ENCODE measurements around the gene COLGALT1. TPM values are rescaled to one million over a fixed set of nuclear protein-coding genes. Genes with fewer than 3 reads are reported as not detected.
"Not testable (repeated sequence)": the region's sequence is repeated elsewhere in the genome, so short reads cannot be mapped to it uniquely, and the experiment has no call there.

The COLGALT1 gene
- total and polyA plus RNA-seq, 2 experiments from 2014 or later = 98.9 to 134 TPM

DNA sequence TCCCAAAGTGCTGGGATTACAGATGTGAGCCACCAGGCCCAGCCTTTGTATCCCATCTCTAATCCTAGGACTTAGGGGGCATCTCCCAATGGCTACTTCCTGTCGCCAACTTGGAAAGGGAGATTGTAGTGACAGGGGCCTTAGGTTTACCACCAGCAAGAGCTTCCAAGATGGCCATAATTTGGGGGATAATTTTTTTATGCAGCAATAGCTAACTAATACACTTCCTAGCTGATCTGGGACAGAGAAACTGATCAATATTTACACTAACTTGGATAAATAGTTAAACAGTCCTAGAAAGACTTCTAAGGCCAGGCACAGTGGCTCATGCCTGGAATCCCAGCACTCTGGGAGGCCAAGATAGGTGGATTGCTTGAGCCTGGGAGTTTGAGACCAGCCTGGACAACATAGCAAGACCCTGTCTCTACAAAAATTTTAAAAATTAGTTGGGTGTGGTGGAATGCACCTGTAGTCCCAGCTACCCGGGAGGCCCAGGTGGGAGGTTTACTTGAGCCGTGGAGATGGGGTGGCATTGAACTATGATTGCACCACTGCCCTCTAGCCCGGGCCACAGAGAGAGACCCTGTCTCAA, 5.3 kb upstream of the COLGALT1 start:
- peaks cover 22% of the 10 kb centered on the region for H3F3A ChIP-seq (ENCODE audit: insufficient read depth)
- H3K27me3 ChIP-seq (replicated peaks; ENCODE audit: insufficient read depth) = no peaks in the 10 kb centered on the region
- H3K79me2 ChIP-seq (ENCODE audit: insufficient read depth) = no peaks in the 10 kb centered on the region
- WGBS, 2 experiments (ENCODE audit: low coverage in 1 of 2, low lambda C conversion rate in 2 of 2, missing lambda C conversion rate in 2 of 2) = 95 to 97% methylated on average over 4 of the region's 4 CpGs
- no peaks in the 10 kb centered on the region for H4K20me1 ChIP-seq (ENCODE audit: insufficient read depth)
- in situ Hi-C loops (cut with MboI) = no loop called here
- H3K9me3 ChIP-seq (ENCODE audit: low read depth) = no peaks in the 10 kb centered on the region
- H3K36me3 ChIP-seq (ENCODE audit: low read depth) = no peaks in the 10 kb centered on the region
- no peak overlapping the region for H3K4me3 ChIP-seq
- H3K27ac ChIP-seq = no peak overlapping the region
- TF ChIP-seq EZH2phosphoT487 (IDR thresholded peaks at IDR 0.05; ENCODE audit: insufficient read depth, low read depth) = no peak
- no peak for TF ChIP-seq EZH2 (IDR thresholded peaks at IDR 0.05; ENCODE audit: insufficient read depth, poor library complexity, severe bottlenecking)
- no peak for DNase-seq
- H3K9me2 ChIP-seq (ENCODE audit: insufficient read depth) = no peaks in the 10 kb centered on the region
- no peak overlapping the region for H3K9ac ChIP-seq
- peaks cover 10% of the 10 kb centered on the region for H3K4me1 ChIP-seq (ENCODE audit: insufficient read depth)
- H3K4me2 ChIP-seq (ENCODE audit: unreplicated experiment) = no peak overlapping the region
- H2AFZ ChIP-seq = no peak overlapping the region

DNA sequence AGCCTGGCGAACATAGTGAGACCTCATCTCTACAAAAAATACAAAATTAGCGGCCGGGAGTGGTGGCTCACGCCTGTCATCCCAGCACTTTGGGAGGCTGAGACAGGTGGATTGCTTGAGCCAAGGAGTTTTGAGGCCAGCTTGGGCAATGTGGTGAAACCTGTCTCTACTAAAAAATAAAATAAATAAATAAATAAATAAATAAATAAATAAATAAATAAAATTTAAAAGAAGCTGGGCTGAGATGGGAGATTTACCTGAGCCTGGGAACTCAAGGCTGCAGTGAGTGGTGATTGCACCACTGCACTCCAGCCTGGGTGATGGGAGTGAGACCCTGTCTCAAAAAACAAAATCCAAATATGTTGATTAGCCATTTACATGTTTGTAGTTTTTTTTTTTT, 2.7 kb upstream of the COLGALT1 start:
- H3K4me2 ChIP-seq (ENCODE audit: unreplicated experiment) = peak overlapping the region; percentile 71
- H3K9ac ChIP-seq = not testable (repeated sequence)
- peak overlapping the region; percentile 64; the same call in 1 of the 2 replicates for H3K27ac ChIP-seq

DNA sequence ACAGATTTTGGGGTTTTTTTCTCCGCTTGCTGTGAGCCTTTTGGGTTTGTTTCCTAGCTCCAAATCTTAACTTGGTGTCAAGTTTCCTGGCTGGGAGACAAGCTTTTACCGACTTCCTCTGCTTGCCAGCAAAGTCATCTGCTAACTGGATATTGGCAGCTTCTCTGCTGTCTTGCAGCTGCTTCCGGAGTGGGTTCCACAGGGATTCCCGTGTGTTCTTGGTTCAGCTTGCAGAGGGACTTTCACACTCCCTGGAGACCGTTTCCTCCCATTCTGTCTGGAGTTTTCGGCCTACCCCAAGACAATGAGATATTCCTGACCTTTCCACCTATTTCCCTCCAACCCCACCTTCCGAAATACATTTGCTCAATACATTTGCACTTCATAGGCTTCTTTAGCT, 2.2 kb upstream of the COLGALT1 start:
- H3K9me3 ChIP-seq (ENCODE audit: low read depth) = no peaks in the 10 kb centered on the region
- peaks cover 26% of the 10 kb centered on the region for H3K79me2 ChIP-seq (ENCODE audit: insufficient read depth)
- H3K27me3 ChIP-seq (replicated peaks; ENCODE audit: insufficient read depth) = no peaks in the 10 kb centered on the region
- peaks cover 22% of the 10 kb centered on the region for H3F3A ChIP-seq (ENCODE audit: insufficient read depth)
- no peaks in the 10 kb centered on the region for H3K36me3 ChIP-seq (ENCODE audit: low read depth)
- 3 to 4% methylated on average over 7 of the region's 7 CpGs for WGBS, 2 experiments (ENCODE audit: low coverage in 1 of 2, low lambda C conversion rate in 2 of 2, missing lambda C conversion rate in 2 of 2)
- no peak for TF ChIP-seq EZH2 (IDR thresholded peaks at IDR 0.05; ENCODE audit: insufficient read depth, poor library complexity, severe bottlenecking)
- TF ChIP-seq EZH2phosphoT487 (IDR thresholded peaks at IDR 0.05; ENCODE audit: insufficient read depth, low read depth) = no peak
- H3K9me2 ChIP-seq (ENCODE audit: insufficient read depth) = no peaks in the 10 kb centered on the region
- peaks cover 16% of the 10 kb centered on the region for H3K4me1 ChIP-seq (ENCODE audit: insufficient read depth)
- DNase-seq = peak; percentile 96
- H4K20me1 ChIP-seq (ENCODE audit: insufficient read depth) = no peaks in the 10 kb centered on the region
- in situ Hi-C loops (cut with MboI) = no loop called here
- H3K4me3 ChIP-seq = peak overlapping the region; percentile 49
- peak overlapping the region; percentile 60 for H2AFZ ChIP-seq
- peak overlapping the region; percentile 64 for H3K27ac ChIP-seq
- peak overlapping the region; percentile 71 for H3K4me2 ChIP-seq (ENCODE audit: unreplicated experiment)
- peak overlapping the region; percentile 54 for H3K9ac ChIP-seq

More for the DNA sequence above, 2.7 kb upstream of the COLGALT1 start:
- H3K36me3 ChIP-seq (ENCODE audit: low read depth); DNase-seq; H3K9me3 ChIP-seq (ENCODE audit: low read depth); H2AFZ ChIP-seq; H3K27me3 ChIP-seq (replicated peaks; ENCODE audit: insufficient read depth); H4K20me1 ChIP-seq (ENCODE audit: insufficient read depth); H3K9me2 ChIP-seq (ENCODE audit: insufficient read depth); in situ Hi-C loops (cut with MboI): not testable (repeated sequence)
- Histone ChIP-seq H3F3A (ENCODE audit: insufficient read depth) (peaks cover 22% of the 10 kb centered on the region), H3K4me3 (peak overlapping the region; percentile 49), H3K4me1 (ENCODE audit: insufficient read depth) (peaks cover 16% of the 10 kb centered on the region), H3K79me2 (ENCODE audit: insufficient read depth) (peaks cover 20% of the 10 kb centered on the region)
- 97 to 99% methylated on average over 4 of the region's 4 CpGs for WGBS, 2 experiments (ENCODE audit: low coverage in 1 of 2, low lambda C conversion rate in 2 of 2, missing lambda C conversion rate in 2 of 2)

GRCh38 chr19:17554968-17555479, 425 bp upstream of the COLGALT1 start:
- 5 to 6% methylated on average over 18 to 19 of the region's 19 CpGs for WGBS, 2 experiments (ENCODE audit: low coverage in 1 of 2, low lambda C conversion rate in 2 of 2, missing lambda C conversion rate in 2 of 2)
- H3K9ac ChIP-seq = peak overlapping the region; percentile 85
- in situ Hi-C loops (cut with MboI) = no loop called here

More at GRCh38 chr19:17554968-17555479, 425 bp upstream of the COLGALT1 start:
- Histone ChIP-seq H3K9me2 (ENCODE audit: insufficient read depth) (no peaks in the 10 kb centered on the region), H2AFZ (peak overlapping the region; percentile 98), H3K27ac (peak overlapping the region; percentile 63; the same call in 1 of the 2 replicates), H3K36me3 (ENCODE audit: low read depth) (no peaks in the 10 kb centered on the region), H3K4me1 (ENCODE audit: insufficient read depth) (peaks cover 25% of the 10 kb centered on the region), H3K79me2 (ENCODE audit: insufficient read depth) (peaks cover 42% of the 10 kb centered on the region), H3K27me3 (replicated peaks; ENCODE audit: insufficient read depth) (no peaks in the 10 kb centered on the region), H3K4me3 (peak overlapping the region; percentile 85), H3F3A (ENCODE audit: insufficient read depth) (peaks cover 32% of the 10 kb centered on the region), H3K9me3 (ENCODE audit: low read depth) (no peaks in the 10 kb centered on the region), H4K20me1 (ENCODE audit: insufficient read depth) (no peaks in the 10 kb centered on the region), H3K4me2 (ENCODE audit: unreplicated experiment) (peak overlapping the region; percentile 82)
- no peak for DNase-seq
- TF ChIP-seq EZH2 (IDR thresholded peaks at IDR 0.05; ENCODE audit: insufficient read depth, poor library complexity, severe bottlenecking) (no peak), EZH2phosphoT487 (IDR thresholded peaks at IDR 0.05; ENCODE audit: insufficient read depth, low read depth) (no peak)

Measured in GM23248 (cell line).